PC-9 (cell line): ENCODE results near the gene LTBP3. TPM values are rescaled to one million over a fixed set of nuclear protein-coding genes. Genes with fewer than 3 reads are reported as not detected.

Experiments used
- BruUV-seq: library from RNA; stranded (reverse); fragments of 400-500 nt; replicated peaks from 2 replicates; lab custom pipeline; 2021; lab: Mats Ljungman, UMichigan
- CTCF ChIA-PET: fragments of 300-600 bp; sonication (Branson Sonifier 250); formaldehyde crosslinking; loops from one replicate; lab custom pipeline; 2022; ENCODE audit warnings: antibody characterized with exemption; lab: Charles Lee
- POLR2A ChIA-PET: fragments of 300-600 bp; sonication (Branson Sonifier 250); formaldehyde crosslinking; loops from one replicate; lab custom pipeline; 2022; ENCODE audit warnings: antibody characterized with exemption; ENCODE audit not compliant: unreplicated experiment; lab: Charles Lee
- DNase-seq, 2 experiments: peaks; one replicate each; pipeline versions ENCODE4 v3.0.0 to v3.0.0-alpha.2; 2015 to 2022; ENCODE audit warnings: mixed read lengths in 1 of 2
- H2AFZ ChIP-seq: fragments of 200-600 bp; sonication (generic); 2 replicates; pipeline ENCODE4 v1.8.1; 2017; ENCODE audit warnings: antibody characterized with exemption
- H3F3A ChIP-seq: fragments of 200-600 bp; sonication (generic); 2 replicates; pipeline ENCODE4 v1.8.1; 2017; ENCODE audit warnings: antibody characterized with exemption, mild to moderate bottlenecking, low read depth; ENCODE audit not compliant: insufficient read depth
- H3K27ac ChIP-seq: fragments of 200-600 bp; sonication (generic); 2 replicates; pipeline ENCODE4 v1.6.1; 2016; ENCODE audit warnings: mixed run types
- H3K27me3 ChIP-seq: fragments of 200-600 bp; sonication (generic); 2 replicates; pipeline ENCODE4 v1.6.1; 2016; ENCODE audit warnings: low read depth, mixed run types; ENCODE audit not compliant: insufficient read depth
- H3K36me3 ChIP-seq: fragments of 200-600 bp; sonication (generic); 2 replicates; pipeline ENCODE4 v1.6.1; 2016; ENCODE audit warnings: low read depth, mixed run types
- H3K4me1 ChIP-seq: fragments of 200-600 bp; sonication (generic); replicated peaks from 2 replicates; pipeline ENCODE4 v1.6.1; 2016; ENCODE audit warnings: mixed run types; ENCODE audit not compliant: insufficient read depth
- H3K4me2 ChIP-seq: fragments of 200-600 bp; sonication (generic); 2 replicates; pipeline ENCODE4 v1.6.1; 2017; ENCODE audit warnings: mixed run types
- H3K4me3 ChIP-seq: fragments of 200-600 bp; sonication (generic); 2 replicates; pipeline ENCODE4 v1.6.1; 2016; ENCODE audit warnings: mixed run types
- H3K79me2 ChIP-seq: fragments of 200-600 bp; sonication (generic); 2 replicates; pipeline ENCODE4 v1.6.1; 2017; ENCODE audit warnings: low read depth, mixed run types
- H3K9me2 ChIP-seq: fragments of 200-600 bp; sonication (generic); 2 replicates; pipeline ENCODE4 v1.8.1; 2017; ENCODE audit warnings: mild to moderate bottlenecking; ENCODE audit not compliant: insufficient read depth
- H3K9me3 ChIP-seq: fragments of 200-600 bp; sonication (generic); 2 replicates; pipeline ENCODE4 v1.8.1; 2016; ENCODE audit warnings: low read depth; ENCODE audit not compliant: insufficient read depth
- H4K20me1 ChIP-seq: fragments of 200-600 bp; sonication (generic); 2 replicates; pipeline ENCODE4 v1.8.1; 2017; ENCODE audit not compliant: insufficient read depth
- CTCF ChIP-seq: fragments of 200-600 bp; sonication (generic); conservative IDR thresholded peaks from 2 replicates; pipeline ENCODE4 v1.6.1; 2017; ENCODE audit warnings: mixed run types, antibody characterized with exemption, mild to moderate bottlenecking, moderate library complexity
- EZH2 ChIP-seq: fragments of 200-600 bp; sonication (generic); IDR thresholded peaks from 2 replicates; pipeline ENCODE4 v1.8.0; 2017; ENCODE audit warnings: antibody characterized with exemption, low read depth
- intact Hi-C: fragments of 100-400 bp; cut with micrococcal nuclease; formaldehyde crosslinking; loops from one replicate; pipeline ENCODE4 v1.10.0; 2022; ENCODE audit not compliant: unreplicated experiment
- total RNA-seq: library from RNA; stranded (reverse); gene quantifications from 2 replicates; pipeline ENCODE4 v1.2.3, GENCODE V29; 2021

LTBP3 gene
- total RNA-seq, 1 experiment from 2014 or later = 455 TPM

GRCh38 chr11:65583589-65583988 is 25.4 kb upstream of the LTBP3 start:
- Histone ChIP-seq H3K27ac (no peak overlapping the region), H3K4me1 (no peaks in the 10 kb centered on the region), H4K20me1 (peaks cover 2% of the 10 kb centered on the region; the same call in 1 of the 2 replicates), H2AFZ (no peak overlapping the region), H3K27me3 (no peaks in the 10 kb centered on the region), H3K36me3 (no peaks in the 10 kb centered on the region; the same call in 1 of the 2 replicates), H3K4me3 (no peak overlapping the region), H3F3A (peaks cover 20% of the 10 kb centered on the region; the same call in 1 of the 2 replicates), H3K4me2 (no peak overlapping the region), H3K9me3 (no peaks in the 10 kb centered on the region), H3K79me2 (peaks cover 4% of the 10 kb centered on the region; the same call in 1 of the 2 replicates), H3K9me2 (no peaks in the 10 kb centered on the region)
- intact Hi-C loops = no loop called here
- no peak for TF ChIP-seq EZH2
- TF ChIP-seq CTCF = no peak
- ChIA-PET CTCF (no interaction called here), POLR2A (interaction anchor here (0.6 to 0.8 kb wide), 2 partner anchors 12 to 29 kb away, joined by 8 to 10 read pairs; partner anchors contain the start of gene KCNK7)
- no peak for DNase-seq
- BruUV-seq = no TSS peak

GRCh38 chr11:65581928-65582327 is 23.8 kb upstream of the LTBP3 start:
- ChIA-PET POLR2A (no interaction called here), CTCF (no interaction called here)
- peaks cover 27% of the 10 kb centered on the region; the same call in 1 of the 2 replicates for H3F3A ChIP-seq
- no peak overlapping the region for H2AFZ ChIP-seq
- H3K79me2 ChIP-seq = peaks cover 18% of the 10 kb centered on the region
- H3K27ac ChIP-seq = no peak overlapping the region
- H3K9me3 ChIP-seq = no peaks in the 10 kb centered on the region
- BruUV-seq = no TSS peak
- H3K4me2 ChIP-seq = no peak overlapping the region
- H3K27me3 ChIP-seq = no peaks in the 10 kb centered on the region
- TF ChIP-seq CTCF = no peak
- TF ChIP-seq EZH2 = no peak
- DNase-seq = no peak
- intact Hi-C loops = no loop called here
- no peak overlapping the region for H3K4me3 ChIP-seq
- H4K20me1 ChIP-seq = peaks cover 7% of the 10 kb centered on the region; the same call in 1 of the 2 replicates
- H3K9me2 ChIP-seq = no peaks in the 10 kb centered on the region
- H3K36me3 ChIP-seq = no peaks in the 10 kb centered on the region; the same call in 1 of the 2 replicates
- peaks cover 12% of the 10 kb centered on the region for H3K4me1 ChIP-seq

GRCh38 chr11:65580756-65581155 is 22.6 kb upstream of the LTBP3 start:
- no peaks in the 10 kb centered on the region for H3K9me3 ChIP-seq
- intact Hi-C loops = no loop called here
- no peaks in the 10 kb centered on the region; the same call in 1 of the 2 replicates for H3K36me3 ChIP-seq
- BruUV-seq = no TSS peak
- DNase-seq = no peak
- H3K79me2 ChIP-seq = peaks cover 27% of the 10 kb centered on the region
- CTCF ChIA-PET = no interaction called here
- no peak overlapping the region for H2AFZ ChIP-seq
- no peaks in the 10 kb centered on the region for H3K9me2 ChIP-seq
- POLR2A ChIA-PET = no interaction called here
- TF ChIP-seq EZH2 (no peak), CTCF (no peak)
- H3K27ac ChIP-seq = no peak overlapping the region
- H4K20me1 ChIP-seq = peaks cover 7% of the 10 kb centered on the region; the same call in 1 of the 2 replicates
- H3K4me3 ChIP-seq = no peak overlapping the region
- peaks cover 19% of the 10 kb centered on the region for H3K4me1 ChIP-seq
- H3K4me2 ChIP-seq = no peak overlapping the region
- peaks cover 27% of the 10 kb centered on the region for H3F3A ChIP-seq
- H3K27me3 ChIP-seq = no peaks in the 10 kb centered on the region
